ENCODE measurements around the gene ZNF804A.

Gene ZNF804A

DNA sequence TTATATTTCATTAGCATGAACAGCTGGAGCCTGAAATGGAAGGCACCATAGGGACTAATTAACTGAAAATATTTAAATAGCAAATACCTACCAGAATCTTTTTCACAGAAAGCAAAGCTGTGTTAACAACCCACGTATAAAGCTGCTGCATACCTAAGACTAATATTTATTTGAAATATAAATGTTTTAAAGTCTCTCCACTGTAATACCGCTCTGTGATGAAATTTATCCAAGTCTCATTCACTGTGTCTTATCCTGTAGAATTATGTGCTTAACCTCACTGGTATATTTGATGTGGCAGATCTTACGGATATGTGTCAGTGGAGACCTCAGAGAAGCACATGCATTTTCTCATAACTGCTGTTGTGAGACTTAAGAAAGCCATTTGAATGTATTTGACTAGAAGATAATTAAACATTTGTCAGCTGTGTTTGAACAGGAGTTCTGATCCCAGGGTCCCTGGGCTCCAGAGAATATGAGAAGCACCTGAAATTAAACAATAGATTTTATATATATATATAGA lies 373.3 kb downstream of the ZNF804A start:
- no peak for DNase-seq
